Breast epithelium (tissue), 3 donors: ENCODE measurements around the gene NOL6.

Experiments
- POLR2AphosphoS5 ChIP-seq, 3 donors: sonication (generic); formaldehyde crosslinking; IDR thresholded peaks; one replicate each; pipeline ENCODE4 v1.6.1; 2017; ENCODE audit warnings: antibody characterized with exemption in 3 of 3
- TF ChIP-seq, protein P1 (sequence below), 3 donors: fragments of 450-650 bp; IDR thresholded peaks; one replicate each; pipeline ENCODE4 v1.5.1; 2016 to 2017; ENCODE audit warnings: antibody characterized with exemption in 3 of 3, mild to moderate bottlenecking in 3 of 3, moderate library complexity in 3 of 3

DNA sequence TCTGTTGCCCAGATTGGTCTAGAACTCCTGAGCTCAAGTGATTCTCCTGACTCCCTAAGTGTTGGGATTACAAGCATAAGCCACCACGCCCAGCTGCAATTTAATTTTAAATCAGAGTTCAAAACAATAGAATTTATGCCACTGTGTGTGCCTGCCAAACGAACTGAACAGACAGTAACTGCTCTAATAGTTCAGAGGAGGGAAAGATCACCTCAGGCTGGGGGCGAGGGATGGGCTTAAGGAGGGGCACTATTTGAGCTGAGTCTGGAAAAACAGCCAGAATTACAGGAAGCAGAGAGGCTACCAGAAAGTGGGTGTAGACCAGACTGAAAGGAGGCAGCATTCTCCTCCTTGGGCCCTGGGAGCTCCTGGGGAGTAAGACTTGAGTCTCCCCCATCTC, 12.2 kb downstream of the NOL6 start:
- TF ChIP-seq, protein P1, sequence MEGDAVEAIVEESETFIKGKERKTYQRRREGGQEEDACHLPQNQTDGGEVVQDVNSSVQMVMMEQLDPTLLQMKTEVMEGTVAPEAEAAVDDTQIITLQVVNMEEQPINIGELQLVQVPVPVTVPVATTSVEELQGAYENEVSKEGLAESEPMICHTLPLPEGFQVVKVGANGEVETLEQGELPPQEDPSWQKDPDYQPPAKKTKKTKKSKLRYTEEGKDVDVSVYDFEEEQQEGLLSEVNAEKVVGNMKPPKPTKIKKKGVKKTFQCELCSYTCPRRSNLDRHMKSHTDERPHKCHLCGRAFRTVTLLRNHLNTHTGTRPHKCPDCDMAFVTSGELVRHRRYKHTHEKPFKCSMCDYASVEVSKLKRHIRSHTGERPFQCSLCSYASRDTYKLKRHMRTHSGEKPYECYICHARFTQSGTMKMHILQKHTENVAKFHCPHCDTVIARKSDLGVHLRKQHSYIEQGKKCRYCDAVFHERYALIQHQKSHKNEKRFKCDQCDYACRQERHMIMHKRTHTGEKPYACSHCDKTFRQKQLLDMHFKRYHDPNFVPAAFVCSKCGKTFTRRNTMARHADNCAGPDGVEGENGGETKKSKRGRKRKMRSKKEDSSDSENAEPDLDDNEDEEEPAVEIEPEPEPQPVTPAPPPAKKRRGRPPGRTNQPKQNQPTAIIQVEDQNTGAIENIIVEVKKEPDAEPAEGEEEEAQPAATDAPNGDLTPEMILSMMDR (IDR thresholded peaks at IDR 0.05), result no peak
- no peak for TF ChIP-seq POLR2AphosphoS5 (IDR thresholded peaks at IDR 0.05)
